MM.1S (cell line): ENCODE measurements around the gene TMCC1.

ENCODE experiments used
- CTCF ChIP-seq: fragments of 300-600 bp; sonication (generic); IDR thresholded peaks from 2 replicates; pipeline ENCODE4 v1.5.1; 2016; ENCODE audit warnings: antibody characterized with exemption, low read length, mixed read lengths
- EZH2 ChIP-seq: fragments of 300-600 bp; sonication (generic); optimal IDR thresholded peaks from 2 replicates; pipeline ENCODE3; 2017; ENCODE audit warnings: low read depth, mild to moderate bottlenecking, antibody characterized with exemption, low read length, mixed read lengths

- TF ChIP-seq EZH2: no peak
- no peak for TF ChIP-seq CTCF
Observed at GRCh38 chr3:129673897-129674797, 219.4 kb downstream of the TMCC1 start.
